ENCODE data around the gene KRT77. TPM values are rescaled to one million over a fixed set of nuclear protein-coding genes. Genes with fewer than 3 reads are reported as not detected.

The KRT77 gene
- total RNA-seq, 2 experiments from 2014 or later, result not detected

GRCh38 chr12:52741375-52742195, 38.3 kb upstream of the KRT77 start:
- Histone ChIP-seq H3K9me2 (ENCODE audit: insufficient read depth, low read length) (no peaks in the 10 kb centered on the region), H3K79me2 (ENCODE audit: insufficient read depth, low read depth, low read length) (no peaks in the 10 kb centered on the region), H3K27ac (ENCODE audit: low read depth, low read length, poor library complexity, severe bottlenecking) (no peak overlapping the region), H4K20me1 (ENCODE audit: insufficient read depth, low read length) (no peaks in the 10 kb centered on the region), H3K4me1 (ENCODE audit: insufficient read depth, low read length, poor library complexity, severe bottlenecking) (no peaks in the 10 kb centered on the region), H2AFZ (ENCODE audit: low read length) (no peak overlapping the region), H3K9me3 (ENCODE audit: low read length) (no peaks in the 10 kb centered on the region), H3K4me2 (ENCODE audit: low read length) (no peak overlapping the region), H3K4me3 (ENCODE audit: low read depth, low read length, poor library complexity, severe bottlenecking) (no peak overlapping the region), H3K36me3 (ENCODE audit: insufficient read depth, low read length) (no peaks in the 10 kb centered on the region)
- DNase-seq (ENCODE audit: low spot score), result peak; percentile 53
- POLR2A ChIA-PET, result no interaction called here
- no TSS peak for BruUV-seq (replicated peaks)
- CTCF ChIA-PET (ENCODE audit: unreplicated experiment), result no interaction called here
- intact Hi-C loops (cut with micrococcal nuclease; ENCODE audit: unreplicated experiment), result no loop called here
- TF ChIP-seq, protein P1, sequence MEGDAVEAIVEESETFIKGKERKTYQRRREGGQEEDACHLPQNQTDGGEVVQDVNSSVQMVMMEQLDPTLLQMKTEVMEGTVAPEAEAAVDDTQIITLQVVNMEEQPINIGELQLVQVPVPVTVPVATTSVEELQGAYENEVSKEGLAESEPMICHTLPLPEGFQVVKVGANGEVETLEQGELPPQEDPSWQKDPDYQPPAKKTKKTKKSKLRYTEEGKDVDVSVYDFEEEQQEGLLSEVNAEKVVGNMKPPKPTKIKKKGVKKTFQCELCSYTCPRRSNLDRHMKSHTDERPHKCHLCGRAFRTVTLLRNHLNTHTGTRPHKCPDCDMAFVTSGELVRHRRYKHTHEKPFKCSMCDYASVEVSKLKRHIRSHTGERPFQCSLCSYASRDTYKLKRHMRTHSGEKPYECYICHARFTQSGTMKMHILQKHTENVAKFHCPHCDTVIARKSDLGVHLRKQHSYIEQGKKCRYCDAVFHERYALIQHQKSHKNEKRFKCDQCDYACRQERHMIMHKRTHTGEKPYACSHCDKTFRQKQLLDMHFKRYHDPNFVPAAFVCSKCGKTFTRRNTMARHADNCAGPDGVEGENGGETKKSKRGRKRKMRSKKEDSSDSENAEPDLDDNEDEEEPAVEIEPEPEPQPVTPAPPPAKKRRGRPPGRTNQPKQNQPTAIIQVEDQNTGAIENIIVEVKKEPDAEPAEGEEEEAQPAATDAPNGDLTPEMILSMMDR (conservative IDR thresholded peaks at IDR 0.05; ENCODE audit: low read length), result no peak
- TF ChIP-seq EZH2phosphoT487 (IDR thresholded peaks at IDR 0.05; ENCODE audit: borderline replicate concordance, low read depth, low read length), result no peak

DNA sequence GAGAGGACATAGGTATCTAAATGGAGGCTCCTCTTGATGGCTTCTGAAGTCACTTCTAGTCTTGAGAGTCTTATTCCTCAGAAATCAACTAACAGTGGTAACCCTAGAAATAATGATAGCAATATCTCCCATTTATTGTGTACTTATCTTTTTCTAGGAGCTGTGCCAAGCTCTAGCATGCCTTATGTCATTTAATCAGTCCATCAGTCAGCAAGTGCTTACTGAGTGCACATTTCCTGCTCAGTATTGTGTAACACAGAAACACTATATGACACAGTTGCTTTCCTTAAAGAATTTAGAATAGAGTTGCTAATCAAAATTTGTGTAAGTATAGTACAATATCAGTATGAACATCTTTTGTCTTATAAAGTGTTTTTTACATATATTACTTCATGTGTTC, 37.3 kb upstream of the KRT77 start:
- Histone ChIP-seq H3K9me3 (ENCODE audit: low read length) (no peaks in the 10 kb centered on the region), H3K36me3 (ENCODE audit: insufficient read depth, low read length) (no peaks in the 10 kb centered on the region), H3K4me1 (ENCODE audit: insufficient read depth, low read length, poor library complexity, severe bottlenecking) (no peaks in the 10 kb centered on the region), H3K4me3 (ENCODE audit: low read depth, low read length, poor library complexity, severe bottlenecking) (no peak overlapping the region), H3K9me2 (ENCODE audit: insufficient read depth, low read length) (no peaks in the 10 kb centered on the region), H3K27ac (ENCODE audit: low read depth, low read length, poor library complexity, severe bottlenecking) (no peak overlapping the region), H3K79me2 (ENCODE audit: insufficient read depth, low read depth, low read length) (no peaks in the 10 kb centered on the region), H2AFZ (ENCODE audit: low read length) (no peak overlapping the region), H3K4me2 (ENCODE audit: low read length) (no peak overlapping the region), H4K20me1 (ENCODE audit: insufficient read depth, low read length) (no peaks in the 10 kb centered on the region)
- ChIA-PET POLR2A (no interaction called here), CTCF (ENCODE audit: unreplicated experiment) (no interaction called here)
- TF ChIP-seq, protein P1 (conservative IDR thresholded peaks at IDR 0.05; ENCODE audit: low read length), result no peak
- no peak for TF ChIP-seq EZH2phosphoT487 (IDR thresholded peaks at IDR 0.05; ENCODE audit: borderline replicate concordance, low read depth, low read length)
- intact Hi-C loops (cut with micrococcal nuclease; ENCODE audit: unreplicated experiment), result no loop called here
- no TSS peak for BruUV-seq (replicated peaks)
- DNase-seq (ENCODE audit: low spot score), result no peak

- Histone ChIP-seq H3K4me2 (ENCODE audit: low read length) (no peak overlapping the region), H3K9me2 (ENCODE audit: insufficient read depth, low read length) (no peaks in the 10 kb centered on the region), H3K9me3 (ENCODE audit: low read length) (no peaks in the 10 kb centered on the region), H3K27ac (ENCODE audit: low read depth, low read length, poor library complexity, severe bottlenecking) (no peak overlapping the region), H3K36me3 (ENCODE audit: insufficient read depth, low read length) (no peaks in the 10 kb centered on the region), H3K4me1 (ENCODE audit: insufficient read depth, low read length, poor library complexity, severe bottlenecking) (no peaks in the 10 kb centered on the region), H4K20me1 (ENCODE audit: insufficient read depth, low read length) (no peaks in the 10 kb centered on the region), H3K79me2 (ENCODE audit: insufficient read depth, low read depth, low read length) (no peaks in the 10 kb centered on the region), H3K4me3 (ENCODE audit: low read depth, low read length, poor library complexity, severe bottlenecking) (no peak overlapping the region), H2AFZ (ENCODE audit: low read length) (no peak overlapping the region)
- intact Hi-C loops (cut with micrococcal nuclease; ENCODE audit: unreplicated experiment), result no loop called here
- no peak for DNase-seq (ENCODE audit: low spot score)
- POLR2A ChIA-PET, result interaction anchor here (0.6 kb wide), 1 partner anchor 1764 kb away, joined by 3 read pairs; no protein-coding TSS in a partner anchor
- CTCF ChIA-PET (ENCODE audit: unreplicated experiment), result no interaction called here
- TF ChIP-seq, protein P1 (conservative IDR thresholded peaks at IDR 0.05; ENCODE audit: low read length), result no peak
- TF ChIP-seq EZH2phosphoT487 (IDR thresholded peaks at IDR 0.05; ENCODE audit: borderline replicate concordance, low read depth, low read length), result no peak
- BruUV-seq (replicated peaks), result no TSS peak
Measured at GRCh38 chr12:52739963-52740362, 36.6 kb upstream of the KRT77 start.

All from OCI-LY7 (cell line).